NCI-H2196 treated with DMSO at 0.1 percent for 48 hours (cell line): ENCODE data around the gene FCF1.
"Not testable (repeated sequence)": the region's sequence is repeated elsewhere in the genome, so short reads cannot be mapped to it uniquely, and the experiment has no call there.

Source experiments
- DNase-seq: peaks from one replicate; lab custom pipeline; 2025; ENCODE audit not compliant: unreplicated experiment; lab: John Stamatoyannopoulos, UW

Gene FCF1

DNA sequence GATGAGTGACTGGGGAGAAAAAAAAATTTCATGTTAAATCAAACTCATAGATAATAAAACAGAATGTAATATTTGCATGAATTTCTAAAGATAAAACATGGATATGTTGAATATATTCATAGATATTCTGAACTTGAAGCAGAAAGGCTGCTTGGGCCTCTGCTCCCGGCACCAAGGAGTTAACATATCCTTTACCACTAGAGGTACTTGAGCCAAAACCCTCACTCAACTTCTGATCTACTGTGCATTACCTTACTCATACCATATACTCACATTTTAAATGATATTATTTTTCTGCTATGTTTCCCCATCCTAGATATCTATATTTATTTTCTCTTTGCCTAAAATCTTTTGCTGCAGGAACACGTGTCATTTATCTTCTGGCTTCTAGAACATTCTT, 15.0 kb upstream of the FCF1 start:
- DNase-seq, result no peak

DNA sequence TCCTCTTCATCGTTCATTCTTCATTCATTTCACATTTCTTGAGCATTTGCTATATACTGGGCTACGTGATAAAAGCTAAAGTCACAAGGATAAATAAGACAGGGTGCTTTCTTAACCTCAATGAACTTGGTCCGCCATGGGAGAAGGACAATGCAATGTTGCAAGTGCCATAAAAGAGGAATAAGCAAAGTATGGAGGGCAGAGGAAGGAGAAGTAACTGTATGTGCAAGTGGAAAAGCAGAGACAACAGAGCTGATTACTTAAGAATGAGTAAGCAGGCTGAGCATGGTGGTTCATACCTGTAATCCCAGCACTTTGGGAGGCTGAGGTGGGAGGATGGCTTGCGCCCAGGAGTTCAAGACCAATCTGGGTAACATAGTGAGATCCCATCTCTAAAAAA, 14.5 kb upstream of the FCF1 start:
- DNase-seq, result no peak

DNA sequence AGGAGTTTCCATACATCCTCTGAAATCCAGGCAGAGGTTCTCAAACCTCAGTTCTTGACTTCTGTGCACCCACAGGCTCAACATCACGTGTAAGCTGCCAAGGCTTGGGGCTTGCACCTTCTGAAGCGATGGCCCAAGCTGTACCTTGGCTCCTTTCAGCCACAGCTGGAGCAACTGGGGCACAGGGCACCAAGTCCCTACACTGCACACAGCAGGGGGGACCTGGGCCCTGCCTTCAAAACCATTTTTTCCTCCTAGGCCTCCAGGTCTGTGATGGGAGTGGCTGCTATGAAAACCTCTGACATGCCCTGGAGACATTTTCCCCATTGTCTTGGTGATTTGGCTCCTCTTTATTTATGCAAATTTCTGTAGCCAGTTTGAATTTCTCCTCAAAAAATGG, 10.7 kb upstream of the FCF1 start:
- no peak for DNase-seq

- DNase-seq, result no peak
These were observed 9.9 kb upstream of the FCF1 start for GRCh38 chr14:74703043-74703442.

DNA sequence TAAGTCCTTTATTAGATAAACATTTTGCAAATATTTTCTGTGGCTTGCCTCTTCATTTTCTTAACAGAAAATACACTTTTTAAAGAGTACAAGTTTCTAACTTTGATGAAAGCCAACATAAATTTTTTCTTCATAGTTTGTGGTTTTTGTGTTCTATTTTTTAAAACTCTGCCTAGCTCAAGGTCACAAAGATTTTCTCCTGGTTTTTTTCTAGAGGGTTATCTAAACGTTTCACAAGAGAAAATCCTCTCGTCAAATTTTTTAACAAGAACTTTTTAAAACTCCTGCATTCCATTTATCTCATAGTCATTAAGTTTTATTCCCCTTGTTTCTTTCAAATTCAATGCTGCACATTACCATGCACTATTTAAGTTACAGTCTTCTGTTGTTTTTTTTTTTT, 8.3 kb upstream of the FCF1 start:
- no peak for DNase-seq

DNA sequence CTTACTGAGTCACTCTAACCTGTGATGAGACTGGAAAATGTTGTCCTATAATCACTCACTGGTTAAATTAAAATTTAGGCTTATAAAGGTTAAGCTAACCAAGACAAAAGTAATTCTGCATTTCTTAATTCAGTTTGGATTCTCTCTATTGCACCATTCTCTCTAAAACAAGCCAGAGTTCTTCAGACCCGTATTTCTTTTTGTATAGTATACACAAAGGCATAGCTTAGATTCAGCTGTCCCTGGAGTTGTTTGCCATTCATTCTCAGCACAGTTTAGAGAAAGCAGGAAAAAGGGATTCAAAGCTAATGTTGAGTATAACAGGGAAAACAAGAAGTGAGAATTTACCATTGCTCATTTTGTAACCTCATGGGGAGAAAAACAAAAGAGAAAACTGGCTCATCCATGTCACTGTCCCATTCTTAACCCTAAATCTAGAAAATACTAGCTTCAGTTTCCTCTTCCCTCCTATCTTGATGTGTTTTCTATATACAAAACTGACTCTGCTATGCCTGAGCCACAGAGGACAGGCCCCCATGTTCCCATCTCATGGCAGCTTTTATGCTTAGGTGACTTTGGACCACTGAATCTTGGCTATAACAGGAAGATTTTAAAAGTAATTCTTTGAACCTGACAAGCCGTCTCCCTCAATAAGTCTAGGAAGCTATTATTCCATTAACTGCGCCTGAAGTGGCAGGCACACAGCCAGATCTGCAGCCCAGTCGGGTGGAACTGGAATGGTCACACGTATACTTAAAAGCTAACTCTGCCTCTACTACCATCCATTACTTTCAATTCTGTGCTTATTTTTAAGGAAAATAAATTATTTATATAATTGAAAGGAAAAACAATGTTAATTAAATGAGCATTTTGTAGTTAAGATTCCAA, 7.1 kb upstream of the FCF1 start:
- DNase-seq, result no peak

DNA sequence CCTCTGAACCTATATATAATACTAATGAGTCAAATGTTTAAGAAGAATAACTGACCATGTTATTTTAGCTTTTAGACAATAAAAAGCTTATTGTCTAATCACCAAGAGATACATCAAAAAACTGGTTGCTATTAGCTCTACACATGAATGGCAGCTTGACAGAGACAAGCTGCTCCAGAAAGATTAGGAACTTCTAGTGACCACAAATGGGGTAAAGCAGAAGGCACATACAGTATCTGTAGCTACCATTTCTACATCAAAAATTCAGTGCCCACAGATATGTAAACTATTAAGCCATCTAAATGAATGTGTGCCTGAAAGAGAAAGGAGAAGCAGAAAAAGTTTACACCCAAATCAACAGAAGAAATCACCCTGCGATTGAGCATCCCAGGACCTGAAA, 2.5 kb upstream of the FCF1 start:
- no peak for DNase-seq

DNA sequence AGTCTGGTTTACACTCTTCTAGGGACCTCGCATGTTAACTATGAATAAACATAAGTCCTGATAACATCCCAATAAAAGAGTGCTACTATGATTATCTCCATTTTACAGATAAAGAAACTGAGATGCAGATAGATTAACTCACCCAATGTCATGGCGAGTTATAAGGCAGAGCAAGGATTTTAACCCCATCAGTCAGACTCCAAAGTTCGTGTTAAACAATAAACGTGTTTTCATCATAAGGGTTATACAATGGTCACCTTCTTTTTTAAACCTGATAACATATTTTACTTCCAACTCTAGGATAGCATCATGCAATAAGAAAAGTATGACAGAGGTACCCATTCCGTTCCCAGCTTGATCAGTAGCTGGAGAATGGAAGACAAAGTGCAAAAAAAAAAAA, 1.3 kb upstream of the FCF1 start:
- no peak for DNase-seq

DNA sequence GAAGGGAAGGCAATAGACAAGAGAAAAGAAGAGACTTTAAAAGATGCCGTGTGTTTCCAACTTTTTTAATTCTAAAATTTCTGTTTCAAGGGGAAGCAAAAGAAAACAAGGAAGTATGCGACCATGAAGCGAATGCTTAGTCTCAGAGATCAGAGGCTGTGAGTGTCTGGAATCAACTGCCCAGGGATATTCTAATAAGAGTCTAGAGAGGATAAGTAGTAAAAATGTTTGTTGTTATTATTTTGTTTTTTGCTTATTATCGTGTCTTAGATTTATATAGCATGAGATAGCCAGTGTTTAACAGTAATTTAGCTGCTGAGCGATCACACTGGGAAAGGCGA, 421 bp downstream of the FCF1 start:
- DNase-seq, result no peak

DNA sequence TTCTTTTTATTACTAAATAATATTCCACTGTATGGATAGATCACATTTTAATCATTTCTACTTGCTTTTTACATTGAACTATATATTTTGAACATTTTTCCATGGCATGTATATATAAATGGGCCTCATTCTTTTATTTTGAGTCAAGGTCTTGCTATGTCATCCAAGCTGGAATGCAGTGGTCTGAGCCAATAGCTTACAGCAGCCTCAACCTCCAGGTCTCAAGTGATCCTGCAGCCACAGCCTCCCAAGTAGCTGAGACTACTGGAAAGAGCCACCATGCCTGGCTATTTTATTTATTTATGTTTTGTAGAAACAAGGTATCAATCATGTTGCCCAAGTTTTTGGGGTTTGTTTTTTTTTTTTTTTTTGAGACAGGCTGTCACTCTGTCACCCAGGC, 7.6 kb downstream of the FCF1 start:
- no peak for DNase-seq

DNA sequence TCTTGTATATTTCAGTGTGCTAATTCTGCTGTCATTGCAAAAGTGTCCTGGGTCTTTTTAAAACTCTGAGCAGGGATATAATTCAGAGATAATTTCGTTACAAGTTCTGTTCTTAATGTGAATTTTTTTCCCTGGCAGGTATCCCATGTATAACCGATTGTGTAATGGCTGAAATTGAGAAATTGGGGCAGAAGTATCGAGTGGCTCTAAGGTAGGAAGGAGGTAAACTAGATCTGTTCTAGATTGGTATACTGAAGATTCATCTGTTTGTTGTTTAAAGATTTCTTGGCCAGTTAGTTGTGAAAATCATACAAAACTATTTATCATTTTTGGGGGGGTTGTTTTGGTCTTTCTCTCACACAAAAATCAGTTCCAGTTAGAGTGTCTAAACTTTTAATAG, 10.2 kb downstream of the FCF1 start:
- no peak for DNase-seq

DNA sequence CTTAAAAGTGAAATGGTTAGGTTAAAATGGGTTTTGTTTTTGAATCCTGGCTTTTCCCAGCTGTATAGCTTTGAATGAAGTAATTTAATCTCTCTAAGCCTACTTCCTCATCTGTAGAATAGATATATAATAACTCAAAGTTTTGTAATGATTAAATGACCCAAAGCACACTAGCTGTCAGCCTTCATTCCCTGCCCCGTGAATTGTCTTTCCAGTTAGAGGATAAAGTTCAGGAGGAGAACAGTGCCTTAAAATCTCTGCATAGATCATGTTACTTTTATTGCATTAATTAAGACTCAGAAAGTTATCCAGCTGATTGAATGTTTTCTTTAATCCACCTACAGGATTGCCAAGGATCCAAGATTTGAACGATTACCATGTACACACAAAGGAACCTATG, 19.4 kb downstream of the FCF1 start:
- no peak for DNase-seq

DNA sequence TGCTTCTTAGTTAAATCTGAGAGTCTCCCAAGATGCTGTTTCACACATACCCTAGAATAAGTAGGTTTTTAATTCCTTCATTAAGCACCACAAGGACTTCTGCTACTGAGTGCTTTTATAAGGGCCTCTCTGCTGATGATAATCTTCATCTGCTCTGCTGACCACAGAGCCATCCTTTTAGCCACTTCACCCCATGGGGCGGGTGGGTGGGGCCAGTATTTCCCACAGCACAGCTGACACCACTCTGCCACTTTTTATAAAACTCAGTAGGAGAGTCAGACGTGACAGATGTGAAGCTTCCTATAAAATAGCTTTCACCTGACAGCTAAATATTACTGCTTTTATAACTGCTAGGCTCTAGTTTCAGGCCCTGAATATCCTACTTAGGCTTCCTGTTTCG, 20.3 kb downstream of the FCF1 start:
- DNase-seq, result no peak

DNA sequence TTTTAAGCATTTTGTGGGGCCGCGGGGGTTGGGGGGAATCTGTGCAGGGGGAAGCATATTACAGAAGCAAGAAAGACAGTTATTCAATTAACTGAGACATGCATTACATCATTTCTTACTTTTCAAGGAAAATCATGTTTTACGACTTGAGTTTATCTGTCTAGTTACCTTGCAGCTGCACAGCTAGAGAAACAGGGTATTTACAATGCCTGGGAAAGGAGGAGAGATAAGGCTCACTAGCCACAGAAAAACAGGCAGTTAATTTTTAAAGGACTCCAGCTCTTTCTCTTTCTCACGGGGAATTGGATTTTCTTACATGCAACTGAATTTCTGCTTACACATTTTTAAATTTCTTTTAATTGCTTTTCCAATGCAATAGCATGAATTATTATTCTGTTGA, 22.2 kb downstream of the FCF1 start:
- DNase-seq, result no peak

DNA sequence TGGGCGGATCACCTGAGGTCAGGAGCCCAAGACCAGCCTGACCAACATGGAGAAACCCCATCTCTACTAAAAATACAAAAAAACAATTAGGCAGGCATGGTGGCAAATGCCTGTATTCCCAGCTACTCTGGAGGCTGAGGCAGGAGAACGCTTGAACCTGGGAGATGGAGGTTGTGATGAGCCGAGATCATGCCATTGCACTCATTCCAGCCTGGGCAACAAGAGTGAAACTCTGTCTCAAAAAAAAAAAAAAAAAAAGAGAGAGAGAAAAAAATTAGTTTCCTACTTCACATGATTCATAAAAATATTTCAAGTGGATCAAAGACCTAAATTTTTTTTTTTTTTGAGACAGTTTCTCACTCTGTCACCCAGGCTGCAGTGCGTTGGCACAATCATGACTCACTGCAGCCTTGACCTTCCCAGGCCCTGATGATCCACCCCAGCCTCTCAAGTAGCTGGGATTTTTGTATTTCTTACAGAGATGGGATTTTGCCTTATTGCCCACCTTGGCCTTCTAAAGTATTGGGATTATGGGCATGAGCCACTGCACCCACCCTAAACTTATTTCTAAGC, 24.9 kb downstream of the FCF1 start:
- no peak for DNase-seq

GRCh38 chr14:74739293-74740030, 26.5 kb downstream of the FCF1 start:
- no peak for DNase-seq

DNA sequence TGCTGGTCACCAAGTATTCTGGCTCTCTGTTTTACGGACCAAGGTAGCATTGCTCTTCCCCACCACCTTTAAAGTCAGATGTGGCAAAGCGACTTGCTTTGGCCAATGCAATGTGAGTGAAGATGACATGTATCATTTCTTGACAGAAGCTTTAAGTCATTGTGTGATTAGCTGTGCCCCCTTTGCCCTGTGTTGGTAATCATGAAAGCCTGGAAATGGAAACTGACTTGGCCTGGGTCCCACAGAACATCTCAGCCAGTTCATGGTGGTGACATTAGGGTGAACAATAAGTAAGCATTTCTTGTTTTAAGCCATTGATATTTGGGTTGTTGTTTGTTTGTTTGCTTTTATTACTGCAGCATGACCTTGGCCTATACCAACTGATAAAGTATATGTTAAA, 34.3 kb downstream of the FCF1 start:
- DNase-seq, result no peak

GRCh38 chr14:74754157-74754556, 41.2 kb downstream of the FCF1 start:
- DNase-seq, result no peak

GRCh38 chr14:74754899-74755298, 42.0 kb downstream of the FCF1 start:
- DNase-seq, result no peak

GRCh38 chr14:74756326-74756725, 43.4 kb downstream of the FCF1 start:
- no peak for DNase-seq

DNA sequence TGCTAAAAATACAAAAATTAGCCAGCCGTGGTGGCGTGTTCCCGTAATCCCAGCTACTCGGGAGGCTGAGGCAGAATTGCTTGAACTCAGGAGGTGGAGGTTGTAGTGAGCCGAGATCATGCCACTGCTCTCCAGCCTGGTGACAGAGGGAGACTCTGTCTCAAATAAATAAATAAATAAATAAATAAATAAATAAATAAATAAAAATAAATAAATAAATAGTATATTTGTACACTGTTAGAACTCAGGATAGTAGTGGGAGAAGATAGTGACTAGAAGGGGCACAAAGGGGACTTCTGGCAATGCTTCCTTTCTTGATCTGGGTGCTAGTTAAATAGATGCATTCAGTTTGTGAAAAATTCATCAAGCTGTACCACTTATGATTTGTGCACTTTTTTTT, 45.6 kb downstream of the FCF1 start:
- not testable (repeated sequence) for DNase-seq
